HL-60/S4 (cell line): ENCODE results near the gene BICDL1.

Source experiments
- in situ Hi-C: fragments of 300-500 bp; cut with MboI; formaldehyde crosslinking; loops from 2 replicates; pipeline ENCODE4 v1.14.3; 2022; ENCODE audit warnings: low sequenced_read_pairs

Gene BICDL1

DNA sequence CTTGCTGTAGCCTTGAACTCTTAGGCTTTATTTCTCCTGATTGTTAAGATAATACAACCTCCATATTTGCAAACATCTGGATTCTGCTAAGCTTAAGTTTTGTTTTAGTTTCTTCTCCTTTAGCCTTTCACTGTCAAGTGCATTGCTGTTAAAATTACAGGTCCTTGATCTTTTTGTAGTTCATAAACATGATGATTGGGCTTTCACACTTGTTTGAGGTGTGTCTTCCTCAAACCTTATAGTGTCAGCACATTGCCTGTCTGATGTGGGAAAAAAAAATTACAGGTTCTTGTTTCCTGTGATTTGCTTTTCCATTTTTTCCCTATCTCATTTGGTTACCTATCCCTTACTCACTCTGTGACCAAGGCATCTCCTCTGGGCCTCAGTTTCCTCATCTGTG, 59.2 kb downstream of the BICDL1 start:
- in situ Hi-C loops = no loop called here

DNA sequence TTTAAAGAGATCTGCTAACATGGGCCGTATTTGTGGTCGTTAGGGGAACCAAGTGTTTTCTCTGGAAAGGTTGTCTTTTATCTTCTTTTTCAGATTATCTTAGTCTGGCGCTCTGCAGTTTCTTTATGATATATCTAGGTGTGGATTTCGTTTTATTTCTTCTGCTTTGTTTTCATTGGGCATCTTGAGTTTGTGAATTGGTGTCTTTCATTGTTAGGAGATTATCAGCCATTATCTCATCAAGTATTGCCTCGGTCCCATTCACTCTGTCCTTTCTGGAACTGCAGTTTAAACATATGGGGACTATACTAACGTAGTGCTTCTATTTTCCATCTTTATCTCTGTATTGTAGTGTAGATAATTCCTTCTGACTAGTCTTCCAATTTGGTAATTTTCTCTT, 60.4 kb downstream of the BICDL1 start:
- in situ Hi-C loops = no loop called here

DNA sequence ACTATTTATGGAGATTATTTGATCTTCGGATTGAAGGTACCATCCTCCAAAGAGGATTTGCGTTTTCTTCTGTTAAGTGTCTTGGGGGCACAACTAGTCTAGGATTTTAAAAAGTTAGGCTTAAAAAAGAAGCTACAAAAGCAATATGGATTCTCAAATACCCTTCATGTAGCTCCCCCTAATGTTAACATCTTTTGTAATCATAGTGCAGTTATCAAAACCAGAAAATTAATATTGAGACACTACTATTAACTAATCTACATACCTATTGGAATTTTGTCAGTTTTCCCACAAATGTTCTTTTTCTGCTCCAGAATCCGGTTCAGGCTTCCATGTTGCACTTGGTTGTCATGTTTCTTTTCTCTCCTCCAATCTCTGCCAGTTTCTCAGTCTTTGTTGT, 62.5 kb downstream of the BICDL1 start:
- in situ Hi-C loops = no loop called here

DNA sequence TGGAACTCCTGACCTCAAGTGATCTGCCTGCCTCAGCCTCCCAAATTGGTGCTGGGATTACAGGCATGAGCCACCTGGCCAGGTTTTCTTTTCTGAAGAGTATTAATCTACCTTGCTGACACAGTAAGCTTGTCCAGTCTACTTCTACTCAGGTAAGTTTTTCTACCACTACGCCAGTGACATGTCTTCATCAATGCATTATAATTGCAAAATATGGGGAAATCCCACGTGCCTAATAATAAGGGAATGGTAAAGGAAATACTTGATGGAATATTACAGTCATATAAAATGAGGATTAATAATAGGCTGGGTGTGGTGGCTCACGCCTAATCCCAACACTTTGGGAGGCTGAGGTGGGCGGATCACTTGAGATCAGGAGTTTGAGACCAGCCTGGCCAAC, 65.3 kb downstream of the BICDL1 start:
- in situ Hi-C loops = no loop called here

DNA sequence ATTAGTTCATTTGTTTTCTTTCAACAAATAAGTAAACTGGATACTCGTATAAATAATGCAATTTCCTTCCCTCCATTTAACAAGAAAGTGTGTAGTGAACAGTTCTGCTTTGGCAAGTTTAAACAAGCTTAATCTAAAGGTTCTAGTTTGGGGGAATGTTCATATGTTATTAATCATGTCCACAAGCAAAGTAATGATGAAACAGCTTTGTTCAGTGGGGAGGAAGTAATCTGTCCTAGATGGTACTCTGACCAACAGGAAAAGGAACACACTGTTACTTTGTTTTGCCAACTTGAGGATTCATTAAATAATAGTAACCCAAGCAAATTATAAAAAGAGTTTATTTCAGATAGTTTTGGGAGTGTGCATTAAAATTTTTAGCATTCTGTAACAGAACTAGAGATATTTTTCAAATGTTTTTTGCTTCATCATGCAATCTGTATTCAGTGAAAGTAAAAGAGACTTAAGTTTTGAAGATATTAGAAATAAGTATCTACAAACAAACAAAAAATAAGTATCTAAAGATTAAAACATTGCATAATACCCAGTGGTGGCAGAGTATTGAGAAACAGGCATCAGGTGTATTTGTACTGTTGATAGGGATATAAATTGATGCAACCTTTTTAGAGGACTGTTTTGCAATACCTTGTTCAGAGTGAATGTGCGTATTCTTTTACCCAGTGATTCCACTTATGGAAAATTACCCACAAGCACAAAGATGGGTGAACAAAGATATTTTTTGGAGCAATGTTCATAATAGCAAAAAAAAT, 66.4 kb downstream of the BICDL1 start:
- in situ Hi-C loops = no loop called here

DNA sequence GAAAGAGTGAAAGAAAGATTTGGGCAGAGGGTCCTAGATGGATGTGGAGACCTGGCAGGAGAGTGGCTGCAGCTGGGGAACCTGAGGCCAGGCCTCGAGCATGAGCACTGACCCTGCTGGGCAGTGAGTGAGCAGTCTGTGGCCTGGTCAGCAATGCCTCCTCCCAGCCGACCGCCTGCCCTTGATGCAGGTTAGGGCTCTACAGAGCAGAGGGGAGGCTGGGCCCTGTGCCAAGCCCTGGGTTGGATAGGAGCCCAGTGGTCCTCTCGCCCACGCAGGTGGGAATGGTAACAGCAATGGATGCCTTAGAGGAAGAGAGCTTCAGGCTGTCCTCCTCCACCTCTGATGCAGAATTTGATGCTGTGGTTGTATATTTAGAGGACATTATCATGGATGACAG, 67.7 kb downstream of the BICDL1 start:
- in situ Hi-C loops = no loop called here

DNA sequence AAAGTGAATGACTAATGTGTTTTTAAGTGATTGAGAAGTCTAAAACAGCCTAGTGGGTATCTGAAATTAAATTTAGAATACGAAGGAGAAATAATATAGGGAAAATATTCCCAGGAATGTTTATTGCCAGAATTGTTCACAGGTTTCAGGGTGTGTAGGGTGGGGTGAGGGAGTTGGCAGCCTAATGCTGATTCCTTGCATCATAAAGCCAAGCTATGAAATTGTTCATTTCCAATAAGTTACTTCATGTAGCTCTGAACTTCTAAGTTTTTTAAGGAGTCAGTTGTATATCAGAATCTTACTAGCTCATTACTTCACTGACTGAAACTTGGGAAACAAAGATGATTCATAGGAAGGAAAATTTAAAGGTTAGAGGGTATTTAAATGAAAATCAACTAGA, 71.2 kb downstream of the BICDL1 start:
- in situ Hi-C loops = no loop called here

DNA sequence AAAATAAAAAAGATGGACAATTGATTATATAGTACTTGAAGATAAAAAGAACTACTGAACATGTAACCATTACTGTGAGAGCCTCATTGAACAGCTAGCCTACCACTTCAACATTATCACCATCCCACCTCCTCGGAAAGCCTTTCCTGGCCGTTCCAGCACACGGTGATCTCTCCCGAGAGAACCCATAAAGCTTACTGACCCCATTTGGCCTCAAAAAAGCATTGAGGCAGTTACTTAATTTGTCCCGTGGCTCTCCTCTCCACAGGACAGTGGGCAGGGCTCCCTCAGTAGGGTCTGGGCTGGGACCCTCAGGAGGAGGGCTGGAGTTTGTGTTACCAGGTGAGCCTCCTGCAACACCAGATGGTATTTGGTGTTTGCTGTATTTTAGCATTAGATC, 71.7 kb downstream of the BICDL1 start:
- in situ Hi-C loops = no loop called here

DNA sequence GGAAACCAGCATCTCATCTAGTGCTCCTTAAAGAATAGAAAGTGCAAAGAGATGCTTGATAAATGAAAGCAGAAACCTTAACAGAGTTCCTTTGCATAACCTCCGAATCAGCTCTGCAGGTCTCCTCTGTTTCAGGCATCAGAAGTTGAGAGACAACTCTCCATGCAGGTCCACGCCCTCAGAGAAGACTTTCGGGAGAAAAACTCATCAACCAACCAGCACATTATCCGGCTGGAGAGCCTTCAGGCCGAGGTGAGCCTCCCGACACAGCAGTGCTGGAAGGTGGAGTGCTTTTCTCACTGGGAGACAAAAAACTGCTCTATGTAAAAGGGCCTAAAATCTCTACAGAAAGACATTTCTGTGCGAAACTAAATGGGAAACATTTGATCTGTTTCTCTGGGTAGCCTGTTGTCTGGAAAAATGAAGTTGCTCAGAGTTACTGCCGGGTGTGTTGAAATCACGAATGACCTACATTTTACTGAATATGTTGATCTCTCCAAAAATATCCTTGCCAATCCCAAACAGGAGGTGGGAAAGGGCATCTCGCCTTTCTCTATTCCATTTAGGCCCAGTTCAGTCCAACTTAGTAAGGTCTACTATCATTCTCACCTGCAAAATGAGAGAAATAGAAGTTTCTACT, 72.7 kb downstream of the BICDL1 start:
- in situ Hi-C loops = no loop called here

DNA sequence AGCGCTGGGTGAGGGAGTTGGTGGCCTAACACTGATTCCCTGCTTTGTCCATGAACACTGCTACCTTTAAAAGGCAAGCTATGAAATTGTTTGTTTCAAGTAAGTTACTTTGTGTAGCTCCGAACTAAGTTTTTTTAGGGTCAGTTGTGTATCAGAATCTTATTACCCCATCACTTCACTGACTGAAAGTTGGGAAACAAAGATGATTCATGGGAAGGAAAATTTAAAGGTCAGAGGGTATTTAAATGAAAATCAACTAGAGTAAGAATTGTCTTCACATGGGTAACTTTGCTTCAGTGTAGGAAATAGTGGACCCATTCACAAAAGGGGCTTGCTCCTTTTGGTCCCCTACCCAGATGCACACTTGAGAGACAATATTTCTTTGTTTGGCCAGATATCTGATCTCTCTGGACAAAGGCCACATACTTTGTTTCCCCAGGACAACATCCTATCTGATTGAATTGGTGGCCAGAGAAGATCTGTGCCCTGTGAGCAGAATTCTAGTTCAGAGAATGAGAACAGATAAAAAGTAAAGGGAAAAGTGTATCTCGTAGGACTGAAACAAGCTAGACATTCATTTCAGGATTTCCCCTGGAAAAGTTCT, 74.0 kb downstream of the BICDL1 start:
- in situ Hi-C loops = no loop called here

DNA sequence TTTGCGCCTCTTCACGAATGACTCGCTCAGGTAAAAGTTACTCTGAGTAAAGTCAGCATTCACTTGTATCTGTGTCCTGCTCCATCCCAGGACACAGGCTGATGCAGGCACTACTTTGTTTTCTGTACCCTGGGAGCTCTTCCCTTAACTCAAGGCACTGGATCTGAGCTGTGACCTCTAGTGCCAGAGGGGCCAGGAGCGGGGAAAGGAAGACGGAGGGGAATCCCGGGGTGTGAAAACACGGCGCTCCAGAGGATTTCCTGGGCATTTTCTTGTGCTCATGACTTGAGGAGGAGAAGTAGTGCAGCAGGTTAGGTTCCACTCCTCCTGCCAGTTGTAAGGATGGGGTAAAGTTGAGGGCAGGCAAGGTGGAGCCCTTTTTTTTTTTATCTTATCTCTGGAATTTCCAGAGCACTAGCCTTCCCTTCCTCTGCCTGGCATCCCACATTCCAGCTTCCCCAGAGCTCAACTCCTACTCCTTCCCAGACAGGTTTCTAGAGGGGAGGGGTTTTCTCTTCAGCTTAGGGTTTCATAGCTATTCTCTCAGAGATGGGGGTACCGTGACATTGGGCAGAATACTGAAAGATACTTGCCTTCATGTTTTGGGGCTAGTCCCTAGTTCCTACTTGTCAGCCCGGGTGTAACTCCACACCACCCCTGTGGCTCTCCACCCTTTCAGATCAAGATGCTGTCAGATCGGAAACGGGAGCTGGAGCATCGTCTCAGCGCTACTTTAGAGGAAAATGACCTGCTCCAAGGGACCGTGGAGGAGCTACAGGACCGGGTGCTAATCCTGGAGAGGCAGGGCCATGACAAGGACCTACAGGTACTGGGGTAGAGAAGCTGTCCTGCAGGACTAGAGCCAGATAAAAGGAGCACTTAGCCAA, 75.3 kb downstream of the BICDL1 start:
- in situ Hi-C loops = no loop called here

DNA sequence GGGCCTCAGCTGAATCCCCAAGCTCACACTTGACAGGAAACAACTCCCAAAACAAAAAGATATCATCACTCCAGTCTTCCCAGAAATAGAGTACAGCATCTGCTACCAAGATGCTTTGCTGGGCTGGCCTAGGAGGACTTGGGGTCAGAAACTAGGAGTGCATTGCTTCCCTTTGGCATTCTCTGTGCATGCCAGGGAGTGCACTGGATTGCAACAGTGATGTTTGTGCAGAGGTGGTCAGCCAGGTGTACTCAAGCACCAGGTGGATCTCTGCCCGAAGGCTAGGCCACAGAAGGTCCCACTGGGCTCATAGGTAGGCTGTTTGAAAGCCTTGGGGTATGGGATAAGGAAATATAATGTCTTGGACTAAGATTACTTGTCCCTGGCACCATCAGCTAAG, 76.4 kb downstream of the BICDL1 start:
- in situ Hi-C loops = no loop called here

DNA sequence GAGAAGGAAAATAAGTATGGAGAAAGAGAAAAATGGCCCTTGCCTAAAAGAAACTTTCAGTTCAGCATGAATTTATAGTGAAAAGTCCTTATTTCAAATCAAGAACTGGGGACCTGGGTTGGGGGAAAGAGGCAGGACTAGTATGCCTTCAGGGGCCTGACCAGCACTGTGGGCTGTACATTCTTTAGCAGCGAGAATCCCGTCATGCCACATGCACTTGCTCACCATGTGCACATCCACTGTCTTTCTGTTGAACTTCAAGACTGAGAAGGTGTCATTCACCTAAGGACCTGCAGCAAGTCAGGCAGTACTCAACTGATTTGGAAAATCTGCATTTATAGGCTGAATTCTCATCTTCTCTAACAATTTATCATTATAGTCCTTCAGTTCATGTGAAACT, 77.3 kb downstream of the BICDL1 start:
- in situ Hi-C loops = no loop called here

DNA sequence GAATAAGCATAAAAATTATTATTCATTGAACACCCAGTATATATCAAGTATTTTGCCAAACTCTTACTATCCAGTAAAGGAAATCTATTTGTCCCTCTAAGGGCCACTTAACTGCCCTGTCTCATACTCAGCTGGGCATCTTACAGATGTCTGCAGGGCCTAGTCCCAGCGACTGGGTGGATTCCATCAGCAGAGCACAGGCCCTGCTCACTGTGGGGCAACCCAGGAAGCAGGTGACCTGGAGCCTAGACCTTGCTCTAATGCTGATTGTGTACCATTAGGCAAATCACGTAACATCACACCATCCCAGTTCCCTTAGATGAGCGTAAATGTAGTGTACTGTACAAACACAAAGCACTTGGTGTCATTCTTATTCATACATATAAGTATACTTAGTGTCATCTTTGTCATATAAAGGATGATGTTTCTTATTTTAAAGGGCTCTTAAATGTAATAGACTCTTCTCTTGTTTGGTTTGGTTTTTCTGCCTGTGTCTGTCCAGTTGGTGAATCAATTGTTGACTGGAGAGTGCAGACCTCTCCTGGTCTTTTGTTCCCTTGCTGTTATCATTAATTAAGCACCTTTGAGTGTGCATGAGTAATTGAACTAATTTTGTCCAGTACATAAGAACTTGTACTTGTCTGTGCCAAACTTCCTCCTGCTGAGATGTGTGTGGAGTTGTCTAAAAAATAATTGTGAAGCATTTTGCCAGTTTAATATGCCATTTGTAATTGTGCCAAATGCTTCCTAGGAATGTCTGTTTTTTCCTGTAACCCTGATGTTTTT, 78.2 kb downstream of the BICDL1 start:
- in situ Hi-C loops = no loop called here

DNA sequence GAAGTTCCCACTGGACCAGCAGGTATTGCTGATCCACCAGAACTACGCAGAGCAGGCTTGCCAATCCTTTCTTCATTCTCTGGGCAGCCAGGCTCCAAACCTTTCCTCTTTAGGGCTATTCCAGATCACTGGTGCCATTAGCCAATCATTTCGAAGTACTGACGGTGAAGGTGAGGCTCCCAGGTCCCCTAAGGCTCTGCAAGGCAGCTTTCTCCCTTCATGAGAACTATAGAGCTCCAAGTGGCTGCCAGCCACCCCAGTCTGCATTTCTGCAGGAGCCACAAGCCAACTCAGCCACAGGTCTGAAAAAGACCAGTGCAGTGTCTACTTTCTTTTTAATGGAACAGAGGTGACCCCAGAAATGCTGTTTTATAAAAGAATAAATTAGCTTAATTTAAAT, 78.9 kb downstream of the BICDL1 start:
- in situ Hi-C loops = no loop called here

DNA sequence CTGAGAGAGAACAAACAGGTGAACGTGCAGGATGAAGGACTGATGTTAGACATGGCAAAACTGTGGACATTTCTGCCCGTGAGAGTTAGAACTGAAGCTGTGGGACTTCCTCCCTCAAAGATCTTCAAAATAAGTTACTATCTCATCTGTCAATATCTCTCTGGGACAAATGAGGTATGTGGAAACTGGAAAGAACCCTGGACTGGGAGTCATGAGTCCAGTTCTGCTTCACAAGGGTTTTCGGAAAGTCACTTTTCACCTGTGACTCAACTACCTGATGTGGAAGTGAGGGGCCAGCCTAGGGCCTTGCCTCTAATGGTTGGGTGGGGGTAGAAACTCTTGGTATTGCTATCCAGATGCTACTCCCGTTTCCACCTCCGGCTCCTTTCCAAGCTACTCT, 80.2 kb downstream of the BICDL1 start:
- in situ Hi-C loops = no loop called here

DNA sequence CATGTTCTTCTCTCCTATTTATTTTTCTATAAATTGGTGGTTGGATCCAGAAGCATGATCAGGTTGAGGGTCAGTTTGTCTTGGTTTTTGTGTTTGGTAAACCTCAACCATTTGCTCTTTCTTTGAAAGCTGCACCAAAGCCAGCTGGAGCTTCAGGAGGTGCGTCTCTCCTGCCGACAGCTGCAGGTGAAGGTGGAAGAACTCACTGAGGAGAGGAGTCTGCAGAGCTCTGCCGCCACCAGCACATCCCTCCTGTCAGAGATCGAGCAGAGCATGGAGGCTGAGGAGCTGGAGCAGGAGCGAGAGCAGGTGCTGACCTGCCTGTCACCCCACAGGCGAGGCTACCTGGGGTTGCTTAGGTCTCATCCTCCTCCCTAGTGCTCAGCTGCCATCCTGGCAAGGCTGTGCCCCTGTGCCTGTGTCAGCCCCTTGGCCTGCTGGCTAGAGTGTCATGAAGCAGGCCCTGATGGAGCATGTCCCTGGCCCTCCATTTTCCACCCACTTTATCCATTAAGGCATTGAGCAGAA, 82.5 kb downstream of the BICDL1 start:
- in situ Hi-C loops = no loop called here

DNA sequence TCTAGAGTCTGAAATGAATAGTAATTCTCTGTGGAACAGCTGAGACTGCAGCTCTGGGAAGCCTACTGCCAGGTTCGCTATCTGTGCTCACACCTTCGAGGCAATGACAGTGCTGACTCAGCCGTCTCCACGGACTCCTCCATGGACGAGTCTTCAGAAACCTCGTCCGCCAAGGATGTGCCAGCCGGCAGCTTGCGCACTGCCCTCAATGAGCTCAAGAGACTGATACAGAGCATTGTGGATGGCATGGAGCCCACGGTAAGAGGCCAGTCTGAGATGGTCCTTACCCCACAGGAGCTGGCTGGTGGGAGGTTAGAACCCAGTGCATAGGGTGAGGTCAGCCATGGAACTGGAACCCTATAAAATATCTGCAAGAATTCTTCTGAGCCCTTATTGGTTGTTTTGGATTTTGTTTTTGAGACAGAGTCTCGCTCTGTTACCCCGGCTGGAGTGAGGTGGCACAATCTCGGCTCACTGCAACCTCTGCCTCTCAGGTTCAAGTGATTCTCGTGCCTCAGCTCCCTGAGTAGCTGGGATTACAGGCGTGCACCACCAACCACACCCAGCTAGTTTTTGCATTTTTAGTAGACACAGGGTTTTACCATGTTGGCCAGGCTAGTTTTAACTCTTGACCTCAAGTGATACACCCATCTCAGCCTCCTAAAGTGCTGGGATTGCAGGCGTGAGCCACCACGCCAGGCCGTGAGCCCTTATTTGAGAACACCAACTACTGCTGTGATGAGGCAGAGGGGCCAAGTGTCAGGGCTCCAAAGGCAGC, 83.6 kb downstream of the BICDL1 start:
- in situ Hi-C loops = no loop called here

DNA sequence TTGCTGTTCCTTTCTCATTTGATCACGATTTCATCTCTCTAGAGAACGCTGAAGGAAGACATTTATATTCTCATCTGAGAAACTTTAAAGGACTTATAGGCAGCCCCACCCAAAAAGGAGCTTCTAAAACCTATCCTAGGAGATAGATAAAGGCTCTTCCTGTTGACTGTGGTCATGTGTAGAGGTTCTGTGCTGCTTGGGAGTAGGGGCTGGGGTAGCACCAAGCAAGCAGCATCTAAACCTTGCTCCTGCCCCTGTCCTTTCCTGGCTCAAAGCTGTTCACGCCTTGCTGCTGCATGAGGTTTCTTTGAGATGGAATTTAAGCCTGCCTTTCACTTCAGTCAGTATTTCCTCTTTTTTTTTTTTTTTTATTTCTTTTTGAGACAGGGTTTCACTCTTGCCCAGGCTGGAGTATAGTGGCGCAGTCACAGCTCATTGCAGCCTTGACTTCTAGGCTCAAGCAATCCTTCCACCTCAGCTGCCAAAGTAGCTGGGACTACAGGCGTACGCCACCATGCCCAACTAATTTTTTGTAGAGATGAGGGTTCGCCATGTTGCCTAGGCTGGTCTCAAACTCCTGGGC, 86.1 kb downstream of the BICDL1 start:
- in situ Hi-C loops = no loop called here
